Stimulated activated CD4-positive, alpha-beta T cell treated with anti-CD3 and anti-CD28 coated beads, TNF-alpha, amount 100 ng/mL, for 48 hours (primary cell): Measurements from ENCODE around the gene CFAP74.

Experiments used
- DNase-seq, 3 donors: peaks; one replicate each; pipeline ENCODE4 v3.0.0-alpha.2; 2020; ENCODE audit warnings: low read depth in 3 of 3

The CFAP74 gene

DNA sequence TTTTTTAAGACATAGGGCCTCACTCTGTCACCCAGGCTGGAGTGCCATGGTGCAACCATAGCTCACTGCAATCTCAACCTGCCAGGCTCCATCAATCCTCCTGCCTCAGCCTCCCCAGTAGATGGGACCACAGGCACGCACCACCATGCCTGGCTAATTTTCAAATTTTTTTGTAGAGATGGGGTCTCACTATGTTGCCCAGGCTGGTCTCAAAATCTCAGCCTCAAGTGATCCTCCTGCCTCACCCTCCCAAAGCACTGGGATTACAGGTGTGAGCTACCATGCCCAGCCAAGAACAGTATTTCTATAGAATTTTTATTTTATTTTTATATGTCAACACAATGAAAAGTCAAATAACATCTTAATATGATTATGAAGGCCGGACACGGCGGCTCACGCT lies 123.6 kb downstream of the CFAP74 start:
- DNase-seq: no peak

- DNase-seq: no peak
These were observed 125.6 kb downstream of the CFAP74 start for GRCh38 chr1:1877865-1878436.

DNA sequence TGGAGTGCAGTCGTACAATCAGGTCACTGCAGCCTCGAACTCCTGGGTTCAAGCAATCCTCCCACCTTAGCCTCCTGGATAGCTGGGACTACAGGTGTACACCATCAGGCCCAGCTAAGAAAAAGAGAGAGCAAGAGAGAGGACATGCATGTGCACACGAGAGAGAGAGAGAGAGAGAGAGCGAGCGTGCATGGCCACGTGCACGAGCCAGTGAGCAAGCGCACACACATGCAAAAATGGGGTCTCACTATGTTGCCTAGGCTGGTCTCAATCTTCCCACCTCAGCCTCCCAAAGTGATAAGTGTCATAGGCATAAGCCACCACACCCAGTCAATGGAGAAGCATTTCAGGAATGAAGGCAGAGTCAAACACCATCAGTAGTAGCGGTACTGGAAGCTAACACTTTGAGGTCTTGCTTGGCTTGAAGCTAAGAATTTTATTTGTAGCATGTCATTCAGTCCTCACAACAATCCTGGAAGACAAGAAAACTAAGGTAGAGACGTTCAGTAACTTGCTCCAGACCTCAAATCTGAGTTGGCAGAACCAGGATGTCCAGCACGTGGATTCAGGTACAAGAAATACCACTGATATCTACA lies 127.2 kb downstream of the CFAP74 start:
- no peak for DNase-seq

- peak in 1 of 3 donors; percentile 39 for DNase-seq
These were observed 127.7 kb downstream of the CFAP74 start for GRCh38 chr1:1875932-1876331.

- DNase-seq: no peak
These were observed 128.7 kb downstream of the CFAP74 start for GRCh38 chr1:1874901-1875300.

DNA sequence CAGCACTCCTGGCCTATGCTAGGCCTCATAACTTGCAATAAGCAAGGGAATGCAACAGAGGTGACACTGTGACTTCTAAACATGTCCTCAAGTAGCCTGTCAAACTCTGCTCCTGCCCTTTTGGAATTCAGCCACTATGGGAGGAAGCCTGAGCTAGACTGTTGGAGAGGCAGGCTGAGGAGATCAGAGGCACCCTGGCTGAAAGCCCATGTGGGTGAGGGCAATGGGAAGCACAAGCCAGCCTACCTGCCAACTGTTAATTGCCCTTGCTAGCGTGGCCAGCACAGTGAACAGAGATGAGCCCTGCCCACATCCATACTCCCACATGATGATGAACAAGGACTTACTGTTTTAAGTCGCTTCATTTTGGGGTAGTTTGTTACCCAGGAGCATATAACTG lies 130.4 kb downstream of the CFAP74 start:
- DNase-seq: no peak

DNA sequence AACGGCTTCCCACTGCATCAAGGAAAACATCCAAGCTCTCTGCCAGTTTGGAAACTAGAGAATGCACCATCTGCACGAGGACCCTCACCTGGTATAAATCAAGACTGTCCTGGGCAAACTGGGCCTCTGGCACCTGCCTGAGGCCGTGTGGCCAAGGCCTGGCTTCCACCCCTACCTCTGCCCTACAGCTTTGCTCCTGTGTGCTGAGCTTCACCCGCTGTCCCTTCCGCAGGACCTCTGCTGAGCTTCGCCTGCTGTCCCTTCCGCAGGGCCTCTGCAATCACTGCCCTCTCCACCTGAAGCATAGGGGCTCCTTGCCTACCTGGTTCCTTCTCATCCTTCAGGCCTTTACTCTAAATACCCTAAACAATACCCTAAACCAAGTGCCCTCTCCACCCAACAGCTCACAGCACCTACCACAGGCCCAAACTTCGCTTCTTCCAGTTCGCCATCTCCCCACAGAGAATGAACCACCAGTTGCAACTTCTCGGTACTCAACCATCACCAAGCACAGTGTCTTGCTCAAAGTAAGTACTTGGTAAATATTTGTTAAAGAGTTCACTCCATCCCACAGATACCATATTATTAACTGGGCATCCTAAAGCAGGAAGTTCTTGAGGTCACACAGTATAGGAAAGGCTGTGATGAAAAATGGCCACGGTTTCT lies 131.1 kb downstream of the CFAP74 start:
- no peak for DNase-seq
